CD14-positive monocyte (primary cell): ENCODE data around the gene MOB3B. TPM values are rescaled to one million over a fixed set of nuclear protein-coding genes. Genes with fewer than 3 reads are reported as not detected.
A peak's percentile ranks its signal among the peaks of the same experiment; 100 is the strongest.
"Not testable (repeated sequence)": the region's sequence is repeated elsewhere in the genome, so short reads cannot be mapped to it uniquely, and the experiment has no call there.

Experiments
- DNase-seq, 3 donors: peaks; one replicate each; pipeline ENCODE4 v3.0.0-alpha.2; 2011 to 2022
- H2AFZ ChIP-seq: 2 replicates; pipeline ENCODE4 v1.6.0; 2012; ENCODE audit warnings: mild to moderate bottlenecking, low read depth, low read length, inconsistent platforms; ENCODE audit not compliant: insufficient read depth, poor library complexity, severe bottlenecking
- H3K27ac ChIP-seq, 2 donors: 1 replicate in 1 of 2; 2 replicates in 1 of 2; pipeline ENCODE4 v1.5.1; 2012 to 2013; ENCODE audit warnings: low read length in 2 of 2, control low read depth in 1 of 2, inconsistent platforms in 1 of 2, low read depth in 1 of 2, mild to moderate bottlenecking in 1 of 2
- H3K27me3 ChIP-seq, 2 donors: one replicate each; pipeline versions ENCODE4 v1.6.0 to v1.6.1; 2011 to 2013; ENCODE audit warnings: low read length in 2 of 2; ENCODE audit not compliant: control insufficient read depth in 2 of 2, insufficient read depth in 2 of 2
- H3K36me3 ChIP-seq, 2 donors: replicated peaks in 1 of 2; 1 replicate in 1 of 2; 2 replicates in 1 of 2; pipeline versions ENCODE4 v1.5.1 to v1.6.1; 2012 to 2013; ENCODE audit warnings: low read length in 2 of 2, control low read depth in 1 of 2, inconsistent platforms in 1 of 2, mild to moderate bottlenecking in 1 of 2; ENCODE audit not compliant: insufficient read depth in 2 of 2, control insufficient read depth in 1 of 2
- H3K4me1 ChIP-seq, 2 donors: 1 replicate in 1 of 2; 2 replicates in 1 of 2; pipeline versions ENCODE4 v1.5.1 to v1.6.1; 2012 to 2013; ENCODE audit warnings: low read length in 2 of 2, control low read depth in 1 of 2, inconsistent platforms in 1 of 2, mild to moderate bottlenecking in 1 of 2, moderate library complexity in 1 of 2; ENCODE audit not compliant: insufficient read depth in 2 of 2, control insufficient read depth in 1 of 2
- H3K4me2 ChIP-seq: replicated peaks from 2 replicates; pipeline ENCODE3; 2012; ENCODE audit warnings: low read length, moderate library complexity, mild to moderate bottlenecking; ENCODE audit not compliant: poor library complexity, severe bottlenecking; ENCODE audit errors: extremely low read depth
- H3K4me3 ChIP-seq, 3 experiments: fragments of 200-600 bp in 1 of 3; sonication (generic) in 1 of 3; replicated peaks in 1 of 3; 1 replicate in 2 of 3; 2 replicates in 1 of 3; pipeline ENCODE4 v1.5.1; 2011 to 2013; ENCODE audit warnings: low read length in 3 of 3, mild to moderate bottlenecking in 3 of 3, control low read depth in 2 of 3, low read depth in 2 of 3, inconsistent platforms in 1 of 3, moderate library complexity in 1 of 3
- H3K79me2 ChIP-seq: 2 replicates; pipeline ENCODE4 v1.6.0; 2012; ENCODE audit warnings: mild to moderate bottlenecking, control low read depth, inconsistent platforms, low read length, moderate library complexity; ENCODE audit not compliant: insufficient read depth
- H3K9ac ChIP-seq: 2 replicates; pipeline ENCODE4 v1.6.0; 2017; ENCODE audit warnings: low read length, mild to moderate bottlenecking; ENCODE audit not compliant: insufficient read depth, poor library complexity, severe bottlenecking
- H3K9me3 ChIP-seq, 2 donors: replicated peaks in 1 of 2; 1 replicate in 1 of 2; 2 replicates in 1 of 2; pipeline versions ENCODE4 v1.5.1 to v1.6.1; 2012 to 2013; ENCODE audit warnings: low read length in 2 of 2, control low read depth in 1 of 2; ENCODE audit not compliant: control insufficient read depth in 1 of 2, insufficient read depth in 1 of 2
- H4K20me1 ChIP-seq: 2 replicates; pipeline ENCODE4 v1.6.0; 2012; ENCODE audit warnings: mild to moderate bottlenecking, low read length, control low read depth, moderate library complexity; ENCODE audit not compliant: insufficient read depth
- H3K27ac Mint-ChIP-seq, 7 donors: one replicate each; pipeline ENCODE4 v1.8.0; 2020; ENCODE audit warnings: mild to moderate bottlenecking in 7 of 7, mixed read lengths in 7 of 7, moderate library complexity in 6 of 7, inconsistent platforms in 2 of 7
- H3K27me3 Mint-ChIP-seq, 3 donors: one replicate each; pipeline ENCODE4 v1.8.0; 2021 to 2022; ENCODE audit warnings: low read depth in 3 of 3, mild to moderate bottlenecking in 3 of 3, mixed read lengths in 3 of 3, moderate library complexity in 3 of 3, inconsistent platforms in 1 of 3
- H3K36me3 Mint-ChIP-seq, 2 donors: one replicate each; pipeline ENCODE4 v1.8.0; 2020; ENCODE audit warnings: mixed read lengths in 2 of 2, inconsistent platforms in 1 of 2, mild to moderate bottlenecking in 1 of 2
- H3K4me1 Mint-ChIP-seq: one replicate; pipeline ENCODE4 v1.8.0; 2020; ENCODE audit warnings: mild to moderate bottlenecking, mixed read lengths
- H3K4me3 Mint-ChIP-seq, 2 donors: one replicate each; pipeline ENCODE4 v1.8.0; 2020; ENCODE audit warnings: mild to moderate bottlenecking in 2 of 2, mixed read lengths in 2 of 2, moderate library complexity in 1 of 2
- H3K9me3 Mint-ChIP-seq, 7 donors: one replicate each; pipeline ENCODE4 v1.8.0; 2020 to 2022; ENCODE audit warnings: mixed read lengths in 7 of 7, mild to moderate bottlenecking in 6 of 7, moderate library complexity in 6 of 7, inconsistent platforms in 2 of 7
- CTCF ChIP-seq: fragments of 200-600 bp; IDR thresholded peaks from one replicate; pipeline ENCODE4 v1.8.0; 2022; ENCODE audit warnings: antibody characterized with exemption, mild to moderate bottlenecking
- WGBS: methylation state at CpG from one replicate; pipeline ENCODE4 v1.1.5; 2013; ENCODE audit warnings: missing lambda C conversion rate; ENCODE audit not compliant: insufficient coverage; 5-methylcytosine and 5-hydroxymethylcytosine counted together
- intact Hi-C, 2 donors: fragments of 100-400 bp; cut with micrococcal nuclease; formaldehyde crosslinking; loops; one replicate each; pipeline versions ENCODE4 v1.15.0 to v1.15.1; 2023
- polyA plus RNA-seq, 3 donors: library from polyadenylated mRNA; depleted of rRNA in 1 of 3; unstranded in 2 of 3; stranded (reverse) in 1 of 3; fragments of 300-500 nt in 2 of 3; fragments of >200 nt in 1 of 3; fragmentation: Illumina TruSeq in 2 of 3; gene quantifications; 1 replicate in 2 of 3; 2 replicates in 1 of 3; pipeline ENCODE4 v1.2.3, GENCODE V29; 2012 to 2021

The MOB3B gene
- polyA plus RNA-seq, 3 donors, result 1.2 to 2.2 (median 1.4) TPM

- Histone ChIP-seq H3K79me2 (no peaks in the 10 kb centered on the region), H4K20me1 (no peaks in the 10 kb centered on the region), H3K4me3 (no peak overlapping the region), H3K27ac (no peak overlapping the region), H2AFZ (no peak overlapping the region), H3K27me3 (no peaks in the 10 kb centered on the region), H3K9me3 (no peaks in the 10 kb centered on the region), H3K9ac (no peak overlapping the region), H3K4me2 (no peak overlapping the region), H3K4me1 (peaks cover 8 to 10% of the 10 kb centered on the region in 2 donors), H3K36me3 (no peaks in the 10 kb centered on the region)
- peaks cover 13% of the 10 kb centered on the region for H3K4me1 Mint-ChIP-seq
- peaks cover 0 to 15% (median 6%) of the 10 kb centered on the region in 7 donors for H3K9me3 Mint-ChIP-seq
- no peak overlapping the region for H3K4me3 Mint-ChIP-seq
- no peak for TF ChIP-seq CTCF
- no peak overlapping the region for H3K27ac Mint-ChIP-seq
- peaks cover 32 to 33% of the 10 kb centered on the region in 2 donors for H3K36me3 Mint-ChIP-seq
- no CpG with 5 or more reads among the region's 1 CpG for WGBS
- H3K27me3 Mint-ChIP-seq, result peaks cover 0 to 4% (median 2%) of the 10 kb centered on the region in 3 donors
- no peak for DNase-seq
- intact Hi-C loops, result loop anchor here in 1 of 2 donors (10.0 kb wide), 1 partner anchor 57 kb away; the partner anchor contains the start of genes IFNK and MOB3B
Measured at GRCh38 chr9:27468000-27468399, 61.6 kb downstream of the MOB3B start.

GRCh38 chr9:27467486-27467885 lies 62.1 kb downstream of the MOB3B start:
- Histone ChIP-seq H2AFZ (no peak overlapping the region), H3K4me3 (no peak overlapping the region), H3K27me3 (no peaks in the 10 kb centered on the region), H3K4me2 (no peak overlapping the region), H3K36me3 (no peaks in the 10 kb centered on the region), H3K27ac (no peak overlapping the region), H3K9ac (no peak overlapping the region), H3K79me2 (no peaks in the 10 kb centered on the region), H4K20me1 (no peaks in the 10 kb centered on the region), H3K9me3 (no peaks in the 10 kb centered on the region), H3K4me1 (peaks cover 8 to 10% of the 10 kb centered on the region in 2 donors)
- intact Hi-C loops, result loop anchor here in 1 of 2 donors (10.0 kb wide), 1 partner anchor 57 kb away; the partner anchor contains the start of genes IFNK and MOB3B
- Mint-ChIP-seq H3K36me3 (peaks cover 32 to 33% of the 10 kb centered on the region in 2 donors), H3K9me3 (peaks cover 0 to 15% (median 6%) of the 10 kb centered on the region in 7 donors), H3K27me3 (peaks cover 0 to 4% (median 2%) of the 10 kb centered on the region in 3 donors), H3K27ac (peak overlapping the region in 1 of 7 donors; percentile 60), H3K4me3 (no peak overlapping the region), H3K4me1 (peaks cover 13% of the 10 kb centered on the region)
- TF ChIP-seq CTCF, result no peak
- DNase-seq, result no peak
- WGBS, result 100% methylated on average over 1 of the region's 4 CpGs

GRCh38 chr9:27466516-27466915 lies 63.1 kb downstream of the MOB3B start:
- not testable (repeated sequence) for H3K27ac ChIP-seq, H3K27me3 Mint-ChIP-seq, H3K79me2 ChIP-seq, H4K20me1 ChIP-seq, H2AFZ ChIP-seq, H3K9me3 ChIP-seq, H3K4me3 ChIP-seq, H3K4me1 ChIP-seq, H3K9ac ChIP-seq, H3K27me3 ChIP-seq, H3K4me3 Mint-ChIP-seq, H3K36me3 ChIP-seq, H3K4me1 Mint-ChIP-seq, H3K4me2 ChIP-seq
- peak in 1 of 3 donors; percentile 52 for DNase-seq
- Mint-ChIP-seq H3K27ac (peak overlapping the region in 4 of 7 donors; percentile 7 to 64 (median 18)), H3K36me3 (peaks cover 29 to 33% of the 10 kb centered on the region in 2 donors), H3K9me3 (peaks cover 0 to 15% (median 6%) of the 10 kb centered on the region in 7 donors)
- no CpG with 5 or more reads among the region's 6 CpGs for WGBS
- intact Hi-C loops, result loop anchor here in 1 of 2 donors (10.0 kb wide), 1 partner anchor 58 kb away; the partner anchor contains the start of genes IFNK and MOB3B
